Measurements from ENCODE around the gene SYNE3.

SYNE3 gene

DNA sequence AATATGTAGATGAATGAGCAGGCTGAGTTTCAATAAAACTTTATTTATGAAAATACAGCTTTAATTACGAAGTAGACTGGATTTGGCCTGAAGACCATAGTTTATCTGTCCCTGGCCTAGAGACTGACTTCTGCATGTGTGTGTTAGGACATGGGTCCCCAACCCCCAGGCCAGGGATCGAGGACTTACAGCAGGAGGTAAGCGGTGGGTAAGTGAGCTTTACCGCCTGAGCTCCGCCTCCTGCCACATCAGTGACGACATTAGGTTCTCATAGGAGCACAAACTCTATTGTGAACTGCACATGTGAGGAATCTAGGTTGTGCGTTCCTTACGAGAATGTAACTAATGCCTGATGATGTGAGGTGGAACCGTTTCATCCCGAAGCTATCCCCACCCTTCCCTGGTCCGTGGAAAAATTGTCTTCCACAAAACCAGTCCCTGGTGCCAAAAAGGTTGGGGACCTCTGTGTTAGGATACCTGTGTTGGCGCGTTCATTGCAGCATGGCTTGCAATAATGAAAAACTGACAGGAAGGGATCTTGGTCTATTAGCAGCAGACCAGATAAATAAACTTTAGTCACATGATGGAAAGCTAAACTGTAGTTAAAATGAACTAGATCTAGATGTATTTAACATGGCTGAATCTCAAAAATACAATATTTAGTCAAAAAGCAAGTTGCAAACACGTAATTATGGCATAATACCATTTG lies 22.5 kb upstream of the SYNE3 start:
- DNase-seq: no peak

GRCh38 chr14:95537298-95538089 lies 21.0 kb upstream of the SYNE3 start:
- no peak for DNase-seq

DNA sequence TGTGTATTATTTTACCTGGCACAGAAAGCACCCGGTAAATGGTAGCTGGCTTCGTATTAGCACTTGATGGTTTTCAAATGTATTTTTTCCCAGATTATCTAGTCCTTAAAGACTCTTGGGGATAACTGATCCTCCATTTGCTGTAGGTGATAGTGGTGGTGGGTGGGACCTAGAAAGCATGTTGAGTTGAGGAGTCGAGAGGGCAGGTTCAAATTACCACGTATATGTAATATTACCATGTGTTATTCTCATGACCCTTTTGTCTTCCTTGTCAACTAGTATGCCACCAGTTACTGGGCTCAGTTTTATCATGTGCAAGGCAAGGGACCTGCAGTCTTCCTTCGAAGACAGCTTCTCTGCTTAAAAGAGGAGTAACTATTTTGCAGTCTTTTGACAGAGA lies 20.2 kb upstream of the SYNE3 start:
- no peak for DNase-seq

DNA sequence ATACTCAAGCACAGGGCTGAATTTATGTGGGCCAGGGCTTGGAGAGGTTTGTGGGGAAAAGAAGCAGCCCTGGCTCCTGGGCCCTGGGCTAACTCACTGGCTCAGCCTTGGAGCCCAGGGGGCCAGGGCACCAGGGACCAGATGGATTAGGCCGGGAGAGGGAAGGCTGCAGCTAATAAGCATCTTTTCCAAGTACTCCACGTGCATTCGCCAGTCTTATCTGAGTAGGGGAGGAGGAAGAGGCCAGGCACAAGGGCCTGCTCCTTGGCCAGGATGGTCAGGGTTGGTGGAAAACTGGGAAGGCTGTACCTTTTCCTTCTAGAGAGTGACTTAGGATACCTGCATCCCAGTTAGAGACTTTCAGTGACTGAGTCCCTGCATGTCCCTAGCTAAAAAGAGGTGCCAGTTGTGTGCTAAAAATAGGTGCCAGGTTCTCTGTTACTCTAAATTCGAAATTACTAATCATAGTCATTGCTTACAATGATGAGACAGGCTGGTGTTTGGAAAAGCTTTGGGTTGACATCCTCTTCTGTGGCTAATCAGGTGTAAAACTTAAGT lies 19.7 kb upstream of the SYNE3 start:
- no peak for DNase-seq

GRCh38 chr14:95535226-95536021 lies 19.0 kb upstream of the SYNE3 start:
- no peak for DNase-seq

DNA sequence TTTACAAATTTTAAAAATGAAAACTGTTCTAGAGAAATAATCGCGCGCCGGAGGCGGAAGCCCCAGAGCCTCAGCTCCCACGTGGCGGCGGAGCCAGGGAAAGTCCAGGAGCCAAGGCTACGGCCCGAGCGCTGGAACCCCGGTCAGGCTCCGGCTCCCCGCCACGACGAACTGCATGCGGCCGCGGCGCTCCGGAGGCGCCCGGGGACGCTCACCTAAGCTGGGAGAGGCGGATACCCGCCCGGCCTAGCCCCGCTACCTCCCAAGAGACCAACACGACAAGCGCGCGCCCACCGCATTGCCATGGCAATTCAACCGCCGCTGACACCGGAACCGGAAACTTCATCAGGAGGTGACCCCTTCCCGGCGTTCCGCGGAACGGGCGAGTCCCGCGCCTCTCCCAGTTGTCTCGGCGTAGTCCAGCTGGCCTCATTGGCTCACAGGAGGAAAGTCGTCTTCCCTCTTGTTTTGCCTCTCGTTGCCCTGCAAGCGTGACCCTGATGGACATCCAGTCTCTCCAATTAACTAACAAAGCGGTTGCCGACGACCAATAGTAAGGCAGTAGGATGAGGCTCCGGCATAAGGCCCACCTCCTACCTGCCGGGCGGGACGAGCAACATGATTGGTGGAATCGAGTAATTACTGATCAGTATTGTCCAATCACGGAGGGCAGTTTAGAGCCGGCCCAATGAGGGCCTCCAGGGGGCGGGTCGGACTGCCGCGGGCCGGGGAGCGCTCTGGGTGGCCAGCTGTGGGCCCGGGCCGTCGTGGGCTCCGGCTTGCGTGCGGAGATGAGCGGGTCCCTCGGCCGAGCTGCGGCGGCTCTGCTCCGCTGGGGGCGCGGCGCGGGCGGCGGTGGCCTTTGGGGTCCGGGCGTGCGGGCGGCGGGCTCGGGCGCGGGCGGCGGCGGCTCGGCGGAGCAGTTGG lies 18.1 kb upstream of the SYNE3 start, which contains the start of gene GLRX5:
Gene GLRX5, plus strand, starts transcription at position 752 of the 927 bp plus-strand sequence. Its CDS starts 40 bp downstream, at position 792.
- DNase-seq: peak; percentile 100

GRCh38 chr14:95533822-95534221 lies 17.4 kb upstream of the SYNE3 start:
- DNase-seq: no peak

- DNase-seq: no peak
Measured at GRCh38 chr14:95533391-95533821, 17.0 kb upstream of the SYNE3 start.

- no peak for DNase-seq
Measured at GRCh38 chr14:95531969-95532368, 15.5 kb upstream of the SYNE3 start.

GRCh38 chr14:95531473-95531872 lies 15.0 kb upstream of the SYNE3 start:
- no peak for DNase-seq

DNA sequence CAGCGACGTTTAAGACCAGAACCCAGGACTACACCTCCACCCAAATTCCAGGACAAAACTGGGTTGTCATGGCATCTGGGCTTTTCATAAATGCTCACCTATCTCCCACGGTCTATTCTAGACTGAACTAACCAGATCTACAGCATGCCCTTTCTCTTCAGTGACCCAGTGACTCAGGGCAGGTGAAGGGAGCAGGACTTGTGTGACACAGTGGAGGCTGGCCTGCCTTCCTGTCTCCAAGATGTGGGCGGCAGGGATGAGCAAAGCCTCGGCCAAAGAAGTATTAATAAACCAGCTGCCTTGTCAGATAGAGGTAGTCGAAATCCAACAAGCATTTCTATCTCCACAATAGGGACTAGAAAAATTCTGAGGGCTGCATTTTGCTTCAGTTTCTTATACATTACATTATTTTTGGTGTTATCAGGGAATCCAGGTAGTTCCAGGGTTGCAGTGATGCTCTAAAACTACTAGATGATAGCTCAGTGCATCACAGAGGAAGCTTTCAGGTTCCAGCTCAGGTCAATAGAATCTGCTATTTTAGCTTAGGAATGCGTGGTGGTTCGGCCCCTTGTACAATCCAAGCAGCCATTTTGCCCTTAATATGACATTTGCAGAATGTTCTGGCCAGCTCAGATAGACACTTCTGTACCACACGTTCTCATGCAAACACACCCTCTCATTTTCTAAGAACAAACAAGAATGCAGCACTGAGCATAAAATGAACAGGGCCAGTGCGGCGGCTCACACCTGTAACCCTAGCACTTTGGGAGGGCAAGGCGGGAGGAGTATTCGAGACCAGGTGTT lies 14.2 kb upstream of the SYNE3 start:
- no peak for DNase-seq

- no peak for DNase-seq
Measured at GRCh38 chr14:95529216-95529615, 12.8 kb upstream of the SYNE3 start.

GRCh38 chr14:95527387-95528002 lies 11.0 kb upstream of the SYNE3 start:
- DNase-seq: peak; percentile 35

- no peak for DNase-seq
Measured at GRCh38 chr14:95526483-95527386, 10.3 kb upstream of the SYNE3 start.

- no peak for DNase-seq
Measured at GRCh38 chr14:95525999-95526398, 9.5 kb upstream of the SYNE3 start.

DNA sequence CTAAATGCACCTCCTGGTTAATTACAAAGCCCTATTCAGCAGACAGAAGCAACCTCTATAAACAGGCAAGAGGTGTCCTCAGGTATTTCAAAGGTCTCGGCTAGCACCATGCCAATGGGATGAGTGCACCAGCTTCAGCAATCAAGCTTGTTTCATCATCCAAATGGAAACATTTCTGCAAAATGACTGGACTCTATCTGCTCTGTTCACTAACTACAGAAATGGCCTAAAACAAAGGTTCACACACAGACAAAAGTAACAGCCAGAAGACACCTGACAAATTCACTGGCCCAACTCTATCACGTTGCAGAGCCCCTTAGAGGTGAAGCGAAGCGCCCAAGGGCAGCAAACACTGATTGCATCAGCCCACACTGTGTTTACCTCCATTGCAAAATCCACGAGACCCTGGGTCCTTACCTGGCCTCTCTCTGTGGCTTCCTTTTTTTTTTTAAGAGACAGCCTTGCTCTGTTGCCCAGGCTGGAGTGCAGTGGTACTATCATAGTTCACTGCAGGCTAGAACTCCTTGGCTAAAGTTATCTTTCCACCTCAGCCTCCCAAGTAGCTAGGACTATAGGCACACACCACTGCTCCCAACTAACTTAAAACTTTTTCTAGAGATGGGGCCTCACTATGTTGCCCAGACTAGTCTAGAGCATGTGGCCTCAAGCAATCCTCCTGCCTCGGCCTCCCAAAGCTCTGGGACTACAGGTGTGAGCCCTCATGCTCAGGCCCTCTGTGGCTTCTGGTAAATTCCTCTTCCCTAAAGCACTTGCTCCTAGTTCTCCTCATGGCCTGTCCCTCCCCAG lies 8.5 kb upstream of the SYNE3 start:
- DNase-seq: no peak

GRCh38 chr14:95523815-95524448 lies 7.5 kb upstream of the SYNE3 start:
- peak; percentile 35 for DNase-seq

Data from stimulated activated naive CD4-positive, alpha-beta T cell treated with Interleukin-2 at 50 U/mL for 16 hours (primary cell).